Right ventricle myocardium inferior (tissue), 1 donor: ENCODE measurements around the gene ZNF350. TPM values are rescaled to one million over a fixed set of nuclear protein-coding genes. Genes with fewer than 3 reads are reported as not detected.
"Not testable (repeated sequence)": the region's sequence is repeated elsewhere in the genome, so short reads cannot be mapped to it uniquely, and the experiment has no call there.

Source experiments
- ATAC-seq: fragments of 200-7000 bp; cut with Tn5 transposase; one replicate; pipeline ENCODE4 v1.9.1; 2020; ENCODE audit warnings: mild to moderate bottlenecking, moderate library complexity
- DNase-seq: peaks from one replicate; pipeline ENCODE4 v3.0.0; 2021; ENCODE audit errors: missing footprints
- intact Hi-C: fragments of 100-400 bp; cut with DNase I; formaldehyde crosslinking; loops from one replicate; pipeline ENCODE4 v1.11.0; 2022
- total RNA-seq: library from RNA; stranded (reverse); fragmentation: NEBNext Ultra II Directional; extraction: Animal tissue kit (Norgen Biotek cat#: 25700); gene quantifications from one replicate; pipeline ENCODE4 v1.2.1, GENCODE V29; 2021
- donor health status: DM: no; HTN: yes; CAD: no; lungs with severe emphysema.

The ZNF350 gene
- total RNA-seq, 1 donor from 2014 or later, result 7.3 TPM

DNA sequence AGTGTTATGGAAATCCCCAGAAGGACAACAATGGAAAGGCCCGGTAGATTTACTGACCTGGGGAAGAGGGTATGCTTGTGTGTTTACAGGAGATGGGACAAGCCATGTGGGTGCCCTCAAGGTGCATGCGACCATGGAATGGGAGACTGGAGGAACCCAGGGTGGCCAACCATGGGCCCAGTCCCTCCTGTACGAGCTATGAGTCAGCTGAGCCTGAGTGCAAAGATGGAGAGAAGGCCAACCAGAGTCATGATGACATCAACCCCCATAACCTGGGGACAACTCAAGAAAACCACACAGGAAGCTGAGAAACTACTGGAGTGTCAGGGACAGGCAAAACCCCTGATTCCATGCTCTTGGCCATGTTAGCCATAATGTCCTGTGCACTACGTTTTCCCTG lies 7.8 kb downstream of the ZNF350 start:
- intact Hi-C loops, result no loop called here
- no peak for DNase-seq
- ATAC-seq, result no peak

DNA sequence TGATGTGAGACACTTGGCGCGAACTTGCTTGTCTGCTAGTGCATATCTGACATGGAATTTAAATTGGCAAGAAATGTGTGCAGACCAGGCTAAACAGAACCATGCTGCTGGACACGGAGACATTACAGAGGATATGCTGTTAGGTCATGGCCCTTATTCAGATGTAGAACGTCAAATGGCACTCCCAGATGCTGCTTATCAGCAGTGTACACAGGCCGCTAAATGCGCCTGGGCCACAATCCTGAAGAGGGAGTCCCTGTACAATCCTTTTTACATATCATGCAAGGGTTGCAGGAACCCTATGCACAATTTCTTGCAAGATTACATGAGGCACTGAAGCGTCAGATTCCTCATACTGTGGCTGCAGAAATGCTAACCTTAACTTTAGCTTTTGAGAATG lies 9.3 kb downstream of the ZNF350 start:
- DNase-seq, result no peak
- ATAC-seq, result no peak
- intact Hi-C loops, result no loop called here

DNA sequence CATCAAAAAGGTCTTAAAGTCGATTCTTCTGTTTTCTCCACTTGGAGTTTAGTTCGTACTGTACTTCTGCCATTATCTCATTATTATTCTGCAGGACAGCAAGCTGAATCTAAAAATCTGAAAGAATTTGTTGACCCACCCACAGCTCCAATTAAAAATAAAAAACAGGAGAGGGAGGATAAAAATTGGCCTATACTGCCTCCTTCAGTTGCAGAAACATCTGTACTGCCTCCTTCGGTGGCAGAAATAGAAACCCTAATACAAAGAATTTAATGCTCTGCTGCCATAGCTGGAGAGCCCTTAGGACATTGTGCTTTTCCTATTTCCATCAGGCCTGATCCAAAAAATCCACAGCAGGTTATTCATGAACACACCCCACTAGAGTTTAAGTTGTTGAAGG lies 9.8 kb downstream of the ZNF350 start:
- no peak for DNase-seq
- ATAC-seq, result no peak
- intact Hi-C loops, result no loop called here

DNA sequence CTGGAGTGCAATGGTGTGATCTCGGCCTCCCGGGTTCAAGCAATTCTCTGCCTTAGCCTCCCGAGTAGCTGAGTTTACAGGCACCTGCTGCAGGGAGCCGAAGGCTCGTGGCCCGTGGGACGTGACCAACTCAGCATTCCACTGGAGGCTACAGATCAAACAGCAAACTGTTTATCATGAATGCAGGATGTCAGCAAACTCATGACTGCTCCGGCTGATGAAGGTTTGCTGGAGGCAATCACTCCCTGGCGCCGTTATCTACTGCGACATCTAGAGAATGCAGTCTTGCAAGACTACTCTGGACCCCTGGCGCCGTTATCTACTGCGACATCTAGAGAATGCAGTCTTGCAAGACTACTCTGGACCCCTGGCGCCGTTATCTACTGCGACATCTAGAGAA lies 10.9 kb downstream of the ZNF350 start:
- ATAC-seq, DNase-seq, intact Hi-C loops: not testable (repeated sequence)

DNA sequence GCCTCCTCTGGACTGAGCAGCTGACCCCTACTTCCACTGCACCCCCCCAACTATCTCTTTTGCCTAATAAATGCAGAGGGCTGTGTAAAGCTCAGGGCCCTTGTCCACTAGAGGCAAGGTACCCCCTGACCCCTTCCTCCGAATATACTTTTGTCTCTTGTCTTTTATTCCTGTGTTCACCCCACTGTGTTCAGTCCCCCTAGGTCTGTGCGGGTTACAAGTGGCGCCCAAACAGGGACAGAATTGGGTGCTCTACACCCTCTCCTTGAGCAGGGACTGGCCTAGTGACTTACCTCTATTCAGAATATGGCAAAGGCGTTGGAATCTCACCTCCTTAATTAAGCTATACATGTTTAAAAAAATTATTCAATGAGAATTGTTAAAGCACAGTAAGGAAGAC lies 15.0 kb downstream of the ZNF350 start:
- ATAC-seq, result no peak
- no peak for DNase-seq
- intact Hi-C loops, result no loop called here

DNA sequence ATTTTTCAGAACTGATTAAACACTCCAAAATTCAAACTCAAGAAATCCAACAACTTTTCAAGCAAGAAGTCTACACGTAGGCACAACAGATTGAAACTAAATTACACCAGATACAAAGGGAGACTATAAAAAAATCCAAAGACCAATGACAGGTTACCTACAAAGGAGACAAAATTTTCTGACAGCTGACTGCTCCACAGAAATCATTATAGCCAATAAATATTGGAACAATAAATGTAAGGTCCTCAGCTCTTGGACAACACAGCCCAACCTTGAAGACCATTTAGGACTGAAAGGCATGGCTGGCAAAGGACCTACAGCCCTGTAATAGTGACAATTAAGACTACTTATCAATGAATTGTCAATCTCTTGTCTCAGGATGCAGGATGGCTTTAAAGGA lies 15.9 kb downstream of the ZNF350 start:
- DNase-seq, result no peak
- no peak for ATAC-seq
- intact Hi-C loops, result no loop called here

DNA sequence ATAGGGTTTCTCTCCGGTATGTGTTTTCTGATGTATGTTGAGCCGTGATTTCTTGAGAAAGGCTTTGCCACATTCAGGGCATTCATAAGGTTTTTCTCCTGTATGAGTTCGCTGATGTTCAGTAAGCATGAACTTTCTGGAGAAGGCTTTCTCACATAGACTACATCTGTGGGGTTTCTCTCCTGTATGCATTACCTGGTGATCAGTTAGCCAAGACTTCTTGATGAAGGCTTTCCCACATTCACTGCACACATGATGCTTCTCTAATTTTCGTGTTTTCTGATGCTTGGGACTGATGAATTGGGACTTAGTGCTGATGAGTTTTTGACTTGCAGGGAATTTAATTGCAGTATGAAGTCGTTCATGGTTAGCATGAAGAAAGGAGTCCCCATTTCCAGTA lies 21.1 kb downstream of the ZNF350 start:
- DNase-seq (no peak), ATAC-seq (no peak)
- intact Hi-C loops, result no loop called here

DNA sequence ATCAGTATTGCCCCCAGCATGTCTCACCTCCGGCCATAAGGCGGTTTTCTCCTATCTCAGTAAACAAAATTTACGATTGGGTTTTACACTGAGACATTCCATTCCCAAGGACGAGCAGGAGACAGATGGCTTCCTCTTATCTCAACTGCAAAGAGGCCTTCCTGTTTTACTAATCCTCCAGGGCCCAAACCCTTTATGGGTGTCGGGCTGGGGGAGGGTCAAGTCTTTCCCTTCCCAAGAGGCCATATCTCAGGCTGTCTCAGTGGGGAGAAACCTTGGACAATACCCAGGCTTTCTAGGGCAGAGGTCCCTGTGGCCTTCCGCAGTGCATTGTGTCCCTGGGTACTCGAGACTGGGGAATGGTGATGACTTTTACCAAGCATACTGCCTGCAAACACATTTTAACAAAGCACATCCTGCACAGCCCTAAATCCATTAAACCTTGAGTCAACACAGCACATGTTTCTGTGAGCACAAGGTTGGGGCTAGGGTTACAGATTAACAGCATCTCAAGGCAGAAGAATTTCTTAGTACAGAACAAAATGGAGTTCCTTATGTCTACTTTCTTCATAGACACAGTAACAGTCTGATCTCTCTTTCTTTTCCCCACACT lies 25.9 kb downstream of the ZNF350 start:
- ATAC-seq, intact Hi-C loops, DNase-seq: not testable (repeated sequence)

DNA sequence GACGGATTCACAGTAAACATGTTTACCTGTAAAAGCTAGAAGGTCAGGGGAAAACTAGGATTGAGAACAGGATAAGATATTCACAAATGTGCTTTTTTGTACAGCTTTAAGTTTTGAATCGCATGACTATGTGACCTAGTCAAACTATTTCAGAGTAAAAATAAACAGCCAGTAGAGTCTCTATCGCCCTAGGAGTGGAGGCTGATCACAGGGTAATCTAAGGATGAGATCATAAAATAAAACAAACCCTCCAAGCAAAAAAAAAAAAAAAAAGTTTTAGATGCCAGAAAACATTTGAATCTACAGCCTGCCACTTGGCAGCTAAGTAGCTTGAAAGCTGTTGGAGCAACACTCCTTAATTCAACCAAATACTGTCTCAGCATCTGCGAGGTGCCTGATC lies 26.8 kb downstream of the ZNF350 start:
- DNase-seq (no peak), ATAC-seq (no peak)
- intact Hi-C loops, result no loop called here

DNA sequence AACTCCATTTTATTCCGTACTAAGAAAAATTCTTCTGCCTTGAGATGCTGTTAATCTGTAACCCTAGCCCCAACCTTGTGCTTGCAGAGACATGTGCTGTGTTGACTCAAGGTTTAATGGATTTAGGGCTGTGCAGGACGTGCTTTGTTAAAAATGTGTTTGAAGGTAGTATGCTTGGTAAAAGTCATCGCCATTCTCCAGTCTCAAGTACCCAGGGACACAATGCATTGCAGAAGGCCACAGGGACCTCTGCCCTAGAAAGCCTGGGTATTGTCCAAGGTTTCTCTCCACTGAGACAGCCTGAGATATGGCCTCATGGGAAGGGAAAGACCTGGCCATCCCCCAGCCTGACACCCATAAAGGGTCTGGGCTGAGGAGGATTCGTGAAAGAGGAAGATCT lies 28.8 kb downstream of the ZNF350 start:
- ATAC-seq, DNase-seq, intact Hi-C loops: not testable (repeated sequence)

DNA sequence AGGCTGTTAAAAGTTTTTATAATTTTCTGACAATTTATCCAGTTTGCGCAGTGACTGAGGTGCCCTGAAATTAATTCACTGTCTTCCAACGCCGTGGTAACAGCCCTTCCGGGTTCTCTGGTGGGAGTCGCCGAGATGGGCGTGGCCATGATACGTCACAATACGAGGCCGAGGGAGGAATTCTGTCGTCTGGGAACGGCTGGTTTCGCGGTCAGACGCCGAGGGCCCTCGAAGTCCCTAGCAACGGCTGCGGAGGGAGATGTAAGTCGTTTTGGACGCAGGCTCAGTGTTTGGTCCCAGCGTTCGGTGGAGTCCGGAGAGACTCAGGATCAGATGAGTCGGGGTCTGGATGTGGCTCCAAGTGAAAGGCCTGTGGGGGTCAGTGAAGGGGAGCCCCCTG lies 37.7 kb downstream of the ZNF350 start:
- ATAC-seq (no peak), DNase-seq (no peak)
- intact Hi-C loops, result no loop called here

DNA sequence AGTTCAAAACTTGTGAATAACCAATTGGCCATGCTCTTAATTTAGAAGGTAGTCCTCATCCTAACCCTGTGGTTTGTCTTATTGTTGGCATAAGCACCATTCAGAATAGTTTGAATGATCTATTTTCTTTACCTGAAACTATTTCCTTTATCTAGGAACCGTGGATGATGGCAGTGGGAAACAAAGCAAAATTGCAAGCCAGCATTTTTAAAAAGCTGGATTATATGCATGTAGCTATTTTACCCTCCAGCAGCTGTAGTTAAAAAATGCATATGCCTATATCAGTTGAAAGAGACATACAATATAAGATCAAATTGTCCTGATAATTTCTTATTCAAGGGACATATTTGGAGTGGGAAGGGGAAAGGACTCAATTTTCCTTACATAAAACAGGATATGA lies 40.0 kb downstream of the ZNF350 start:
- intact Hi-C loops, result no loop called here
- no peak for ATAC-seq
- no peak for DNase-seq

DNA sequence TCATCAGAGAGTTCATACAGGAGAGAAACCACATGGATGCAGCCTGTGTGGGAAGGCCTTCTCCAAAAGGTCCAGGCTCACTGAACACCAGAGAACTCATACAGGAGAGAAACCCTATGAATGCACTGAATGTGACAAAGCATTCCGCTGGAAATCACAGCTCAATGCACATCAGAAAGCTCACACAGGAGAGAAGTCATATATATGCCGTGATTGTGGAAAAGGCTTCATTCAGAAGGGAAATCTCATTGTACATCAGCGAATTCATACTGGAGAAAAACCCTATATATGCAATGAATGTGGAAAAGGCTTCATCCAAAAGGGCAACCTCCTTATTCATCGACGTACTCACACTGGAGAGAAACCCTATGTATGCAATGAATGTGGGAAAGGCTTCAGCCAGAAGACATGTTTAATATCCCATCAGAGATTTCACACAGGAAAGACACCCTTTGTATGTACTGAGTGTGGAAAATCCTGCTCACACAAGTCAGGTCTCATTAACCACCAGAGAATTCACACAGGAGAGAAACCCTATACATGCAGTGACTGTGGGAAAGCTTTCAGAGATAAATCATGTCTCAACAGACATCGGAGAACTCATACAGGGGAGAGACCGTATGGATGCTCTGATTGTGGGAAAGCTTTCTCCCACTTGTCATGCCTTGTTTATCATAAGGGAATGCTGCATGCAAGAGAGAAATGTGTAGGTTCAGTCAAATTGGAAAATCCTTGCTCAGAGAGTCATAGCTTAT lies 41.7 kb downstream of the ZNF350 start:
- DNase-seq (no peak), ATAC-seq (no peak)
- intact Hi-C loops, result no loop called here

DNA sequence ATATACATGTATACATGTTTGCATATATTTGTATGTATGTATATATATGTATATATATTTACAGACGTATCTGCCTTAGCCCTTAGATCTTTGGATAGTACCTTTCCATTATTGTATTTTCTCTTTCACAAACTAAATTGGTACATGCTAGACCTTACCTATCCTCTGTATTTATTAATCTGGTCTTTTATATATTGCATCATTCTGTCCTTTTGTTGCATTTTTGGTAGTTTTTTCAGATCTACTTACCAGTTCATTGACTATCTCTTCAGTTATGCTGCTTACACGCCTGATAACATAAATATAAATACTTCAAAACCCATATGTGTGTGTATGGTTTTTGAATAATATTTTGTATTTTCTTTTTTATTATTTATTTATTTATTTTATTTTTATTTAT lies 47.7 kb downstream of the ZNF350 start:
- intact Hi-C loops, result no loop called here
- ATAC-seq, result no peak

DNA sequence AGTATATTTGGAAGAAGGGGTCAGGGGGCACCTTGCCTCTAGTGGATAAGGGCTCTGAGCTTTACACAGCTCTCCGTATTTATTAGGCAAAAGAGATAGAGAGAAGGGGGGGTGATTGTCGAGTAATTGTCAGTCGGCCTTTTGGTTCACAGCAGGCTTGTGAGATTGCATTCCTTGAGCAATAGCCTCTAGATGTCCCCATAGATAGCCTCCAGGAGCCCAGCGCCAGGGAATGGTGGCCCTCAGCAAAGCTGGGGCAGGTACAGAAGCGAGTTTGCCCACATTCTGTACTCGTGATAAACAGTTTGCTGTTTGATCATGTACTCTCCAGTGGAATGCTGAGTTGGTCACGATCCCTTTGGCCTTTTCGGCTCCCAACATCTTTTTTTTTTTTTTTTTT lies 54.7 kb downstream of the ZNF350 start:
- no peak for DNase-seq
- no peak for ATAC-seq
- intact Hi-C loops, result no loop called here

More for the DNA sequence above, 47.7 kb downstream of the ZNF350 start:
- DNase-seq, result no peak

DNA sequence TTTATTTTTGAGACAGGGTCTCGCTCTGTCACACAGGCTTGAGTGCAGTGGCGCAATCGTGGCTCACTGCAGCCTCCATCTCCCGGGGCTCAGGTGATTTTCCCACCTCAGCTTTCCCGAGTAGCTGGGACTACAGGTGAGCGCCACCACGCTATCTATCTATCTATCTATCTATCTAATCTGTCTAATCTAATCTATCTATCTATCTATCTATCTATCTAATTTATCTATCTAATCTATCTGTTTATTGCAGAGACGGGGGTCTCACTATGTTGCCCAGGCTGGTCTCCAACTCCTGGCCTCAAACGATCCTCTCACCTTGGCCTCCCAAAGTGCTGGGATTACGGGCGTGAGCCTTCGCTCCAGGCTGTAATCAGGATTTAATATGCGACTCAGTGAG lies 58.8 kb downstream of the ZNF350 start:
- no peak for ATAC-seq
- DNase-seq, result no peak
- intact Hi-C loops, result loop anchor here (2.0 kb wide), 1 partner anchor 59 kb away; the partner anchor contains the start of gene ZNF350

DNA sequence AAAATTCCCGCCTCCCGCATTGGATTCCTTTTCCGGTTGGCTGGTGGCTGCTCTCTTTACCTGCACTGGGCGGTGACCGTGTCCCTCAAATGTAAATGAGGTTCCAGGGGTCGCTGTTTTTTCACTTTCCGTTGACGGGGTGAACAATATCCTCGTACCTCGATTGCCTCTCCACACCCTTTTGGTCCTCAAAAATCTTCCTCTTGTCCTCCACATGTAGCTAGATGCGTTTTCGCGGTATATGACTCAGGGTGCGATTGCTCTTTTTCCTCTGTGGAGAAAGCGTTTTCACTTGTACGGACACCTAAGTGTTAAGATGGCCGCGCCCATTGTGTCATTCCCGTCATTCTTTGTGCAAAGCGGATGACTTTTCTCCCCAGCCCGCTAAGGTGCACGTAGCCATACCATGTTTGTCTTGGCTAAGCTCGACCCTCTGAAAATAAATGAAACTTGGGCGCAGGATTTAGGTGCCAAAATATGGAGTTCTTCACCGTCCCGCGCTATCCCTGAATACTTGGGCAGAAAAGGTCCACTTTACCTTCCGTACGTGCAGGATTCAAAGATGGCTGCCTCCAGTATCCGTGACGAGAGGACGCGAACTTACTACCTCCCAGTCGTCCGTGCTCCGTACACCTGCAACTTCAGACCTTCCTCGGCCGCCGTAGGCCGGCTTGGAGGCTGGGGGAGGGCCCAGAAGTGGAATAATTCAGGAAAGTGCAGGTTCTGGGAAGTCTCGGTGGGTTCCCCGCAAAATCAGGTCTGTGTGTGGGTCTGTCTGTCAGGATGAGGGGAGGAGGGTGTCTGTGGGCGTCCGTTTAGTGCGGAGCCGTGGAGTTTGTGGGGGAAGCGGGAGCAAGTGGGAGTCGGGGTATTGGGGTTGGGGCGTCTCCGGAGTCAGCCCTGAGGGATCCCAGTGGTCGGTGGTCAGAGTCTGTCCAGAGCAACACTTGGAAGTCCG lies 59.6 kb downstream of the ZNF350 start, which contains the start of gene ZNF613:
ZNF613 (plus strand) TSS at position 689 of the 958 bp plus-strand sequence. CDS start 8,749 bp downstream, outside the sequence.
- intact Hi-C loops, result loop anchor here (2.0 kb wide), 1 partner anchor 60 kb away; the partner anchor contains the start of gene ZNF350
- peak; percentile 97 for ATAC-seq

DNA sequence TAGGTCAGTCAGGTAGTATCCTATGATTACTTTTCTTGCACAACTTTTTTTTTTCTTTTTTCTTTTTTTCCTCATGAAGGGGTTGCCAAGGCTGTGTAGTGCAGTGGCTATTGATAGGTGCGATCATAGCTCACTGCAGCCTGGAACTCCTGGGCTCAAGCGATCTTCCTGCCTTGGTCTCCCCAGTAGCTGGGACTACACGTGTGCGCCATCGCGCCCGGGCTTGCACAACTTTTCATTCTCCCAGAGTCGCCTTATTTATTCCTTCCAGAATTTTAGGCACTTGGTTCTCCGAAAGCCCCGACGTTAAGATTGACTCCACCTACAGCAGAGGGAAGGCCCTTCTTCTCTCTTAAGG lies 60.2 kb downstream of the ZNF350 start:
- intact Hi-C loops, result loop anchor here (2.0 kb wide), 1 partner anchor 60 kb away; the partner anchor contains the start of gene ZNF350
- DNase-seq (no peak), ATAC-seq (no peak)

More for the DNA sequence above, 59.6 kb downstream of the ZNF350 start, which contains the start of gene ZNF613:
- DNase-seq, result peak; percentile 93

DNA sequence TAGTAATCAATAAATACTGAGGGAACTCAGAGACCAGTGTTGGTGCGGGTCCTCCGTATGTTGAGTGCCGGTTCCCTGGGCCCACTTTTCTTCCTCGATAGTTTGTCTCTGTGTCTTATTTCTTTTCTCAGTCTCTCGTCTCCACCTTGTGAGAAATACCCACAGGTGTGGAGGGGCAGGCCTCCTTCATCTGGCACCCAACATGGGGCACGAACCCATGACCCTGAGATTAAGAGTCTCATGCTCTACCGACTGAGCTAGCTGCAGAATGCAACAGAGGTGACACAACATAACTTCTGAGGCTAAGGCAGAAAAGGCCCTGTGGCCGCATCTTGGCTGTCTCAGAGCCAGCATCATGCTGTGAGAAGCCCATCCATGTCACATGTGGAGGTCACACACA lies 64.7 kb downstream of the ZNF350 start:
- ATAC-seq, result no peak
- no peak for DNase-seq
- intact Hi-C loops, result no loop called here
